GM23248 (cell line): ENCODE measurements around the gene ZNF773.

Experiments used
- EZH2 ChIP-seq: fragments of 200-600 bp; sonication (generic); IDR thresholded peaks from 2 replicates; pipeline ENCODE4 v1.6.1; 2018; ENCODE audit warnings: antibody characterized with exemption, mild to moderate bottlenecking; ENCODE audit not compliant: insufficient read depth, poor library complexity, severe bottlenecking
- EZH2phosphoT487 ChIP-seq: fragments of 200-600 bp; sonication (generic); IDR thresholded peaks from 2 replicates; pipeline ENCODE4 v1.6.1; 2018; ENCODE audit warnings: antibody characterized with exemption, moderate library complexity, mild to moderate bottlenecking, low read depth; ENCODE audit not compliant: insufficient read depth

DNA sequence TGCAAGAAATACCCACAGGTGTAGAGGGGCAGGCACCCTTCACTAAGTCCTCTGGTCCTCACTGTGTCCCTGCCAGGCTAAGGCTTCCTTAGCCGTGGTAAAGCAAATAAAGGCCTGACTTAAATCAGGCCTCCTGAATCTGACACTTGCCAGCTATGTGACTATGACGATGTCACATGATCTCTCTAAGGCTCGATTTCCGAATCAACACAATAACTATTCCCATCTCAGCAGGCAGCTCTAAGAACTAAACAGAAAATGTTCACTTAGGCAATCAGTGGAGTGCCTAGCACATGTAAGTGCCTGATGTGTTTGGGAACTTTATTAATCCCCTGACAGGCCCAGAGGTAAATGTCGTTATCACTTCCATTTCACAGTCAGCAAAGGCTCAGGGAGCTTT lies 57.9 kb downstream of the ZNF773 start:
- no peak for TF ChIP-seq EZH2
- TF ChIP-seq EZH2phosphoT487, result no peak
